B cell (primary cell): ENCODE results near the gene JUNB. TPM values are rescaled to one million over a fixed set of nuclear protein-coding genes. Genes with fewer than 3 reads are reported as not detected.
A peak's percentile ranks its signal among the peaks of the same experiment; 100 is the strongest.

ENCODE experiments used
- ATAC-seq: fragments of 200-7000 bp; cut with Tn5 transposase; one replicate; pipeline ENCODE4 v1.10.0; 2021; ENCODE audit warnings: low read depth, mild to moderate bottlenecking, moderate number of reproducible peaks, moderate library complexity
- CTCF ChIA-PET: fragments of 350-600 bp; sonication (Branson Sonifier 250); formaldehyde crosslinking; loops from one replicate; lab custom pipeline; 2021; ENCODE audit warnings: antibody characterized with exemption, inconsistent platforms; lab: Charles Lee
- POLR2A ChIA-PET: fragments of 350-600 bp; sonication (Branson Sonifier 250); formaldehyde crosslinking; loops from one replicate; lab custom pipeline; 2021; ENCODE audit warnings: antibody characterized with exemption; lab: Charles Lee
- DNase-seq: peaks from one replicate; pipeline ENCODE4 v3.0.0; 2013
- H2AFZ ChIP-seq: 2 replicates; pipeline ENCODE4 v1.6.1; 2012; ENCODE audit warnings: mild to moderate bottlenecking, low read depth, low read length; ENCODE audit not compliant: insufficient read depth, poor library complexity, severe bottlenecking
- H3K27ac ChIP-seq, 2 donors: 1 replicate in 1 of 2; 2 replicates in 1 of 2; pipeline ENCODE4 v1.5.1; 2012 to 2013; ENCODE audit warnings: low read length in 2 of 2, mild to moderate bottlenecking in 2 of 2, moderate library complexity in 1 of 2
- H3K27me3 ChIP-seq, 4 experiments: fragments of 200-600 bp in 1 of 4; sonication (generic) in 1 of 4; replicated peaks in 1 of 4; 1 replicate in 2 of 4; 2 replicates in 2 of 4; pipeline versions ENCODE4 v1.6.1 to v1.7.0; 2013 to 2016; ENCODE audit warnings: low read length in 3 of 4, mild to moderate bottlenecking in 2 of 4, mixed read lengths in 1 of 4, moderate library complexity in 1 of 4; ENCODE audit not compliant: insufficient read depth in 4 of 4, control insufficient read depth in 3 of 4; ENCODE audit errors: control extremely low read depth in 1 of 4
- H3K36me3 ChIP-seq, 2 experiments: replicated peaks in 1 of 2; 1 replicate in 1 of 2; 2 replicates in 1 of 2; pipeline versions ENCODE4 v1.6.1 to v1.7.1; 2013; ENCODE audit warnings: low read length in 1 of 2; ENCODE audit not compliant: insufficient read depth in 2 of 2, control insufficient read depth in 1 of 2; ENCODE audit errors: control extremely low read depth in 1 of 2, extremely low read depth in 1 of 2
- H3K4me1 ChIP-seq, 2 donors: fragments of 200-600 bp in 1 of 2; sonication (generic) in 1 of 2; 1 replicate in 1 of 2; 2 replicates in 1 of 2; pipeline versions ENCODE4 v1.5.1 to v1.6.1; 2013 to 2017; ENCODE audit warnings: low read length in 2 of 2; ENCODE audit not compliant: control insufficient read depth in 2 of 2, insufficient read depth in 2 of 2
- H3K4me2 ChIP-seq: replicated peaks from 2 replicates; pipeline ENCODE3; 2012; ENCODE audit warnings: mild to moderate bottlenecking, low read depth, low read length; ENCODE audit not compliant: poor library complexity, severe bottlenecking
- H3K4me3 ChIP-seq, 5 experiments: fragments of 200-600 bp in 1 of 5; sonication (generic) in 1 of 5; 1 replicate in 3 of 5; 2 replicates in 2 of 5; pipeline versions ENCODE4 v1.5.1 to v1.7.0; 2011 to 2016; ENCODE audit warnings: low read length in 4 of 5, mild to moderate bottlenecking in 4 of 5, low read depth in 2 of 5, control low read depth in 1 of 5, moderate library complexity in 1 of 5; ENCODE audit not compliant: insufficient read depth in 1 of 5; ENCODE audit errors: control extremely low read depth in 1 of 5, extremely low read depth in 1 of 5
- H3K79me2 ChIP-seq: fragments of 200-600 bp; sonication (generic); one replicate; pipeline ENCODE4 v1.6.0; 2016; ENCODE audit warnings: low read length; ENCODE audit not compliant: control insufficient read depth, insufficient read depth
- H3K9ac ChIP-seq: fragments of 200-600 bp; sonication (generic); 2 replicates; pipeline ENCODE4 v1.6.1; 2017; ENCODE audit warnings: mild to moderate bottlenecking, low read length, moderate library complexity
- H3K9me3 ChIP-seq, 3 donors: one replicate each; pipeline versions ENCODE4 v1.6.1 to v1.7.1; 2013; ENCODE audit warnings: low read length in 2 of 3; ENCODE audit not compliant: control insufficient read depth in 2 of 3, insufficient read depth in 1 of 3; ENCODE audit errors: control extremely low read depth in 1 of 3
- H4K20me1 ChIP-seq: 2 replicates; pipeline ENCODE4 v1.6.0; 2012; ENCODE audit warnings: mild to moderate bottlenecking, low read length; ENCODE audit not compliant: insufficient read depth, control insufficient read depth, poor library complexity, severe bottlenecking
- H3K27ac Mint-ChIP-seq: one replicate; pipeline ENCODE4 v1.8.0; 2021; ENCODE audit warnings: mixed read lengths
- H3K27me3 Mint-ChIP-seq: one replicate; pipeline ENCODE4 v1.8.0; 2021; ENCODE audit warnings: mixed read lengths
- H3K4me1 Mint-ChIP-seq: one replicate; pipeline ENCODE4 v1.8.0; 2021; ENCODE audit warnings: mixed read lengths
- H3K4me3 Mint-ChIP-seq: one replicate; pipeline ENCODE4 v1.8.0; 2021; ENCODE audit warnings: mixed read lengths
- H3K9me3 Mint-ChIP-seq: one replicate; pipeline ENCODE4 v1.8.0; 2022; ENCODE audit warnings: mixed read lengths; ENCODE audit not compliant: insufficient read depth
- EZH2 ChIP-seq: IDR thresholded peaks from 2 replicates; pipeline ENCODE4 v1.6.1; 2012; ENCODE audit warnings: borderline replicate concordance, low read depth, mild to moderate bottlenecking, moderate library complexity, low read length; ENCODE audit not compliant: insufficient read depth, poor library complexity, severe bottlenecking
- WGBS: methylation state at CpG from one replicate; pipeline ENCODE4 v1.1.5; 2013; ENCODE audit warnings: missing lambda C conversion rate; ENCODE audit not compliant: insufficient coverage; 5-methylcytosine and 5-hydroxymethylcytosine counted together
- intact Hi-C: fragments of 100-400 bp; cut with micrococcal nuclease; formaldehyde crosslinking; loops from one replicate; pipeline ENCODE4 v1.10.0; 2022
- polyA plus RNA-seq: library from polyadenylated mRNA; depleted of rRNA; stranded (reverse); fragments of >200 nt; gene quantifications from 2 replicates; pipeline ENCODE4 v1.2.3, GENCODE V29; 2012
- total RNA-seq, 2 donors: library from RNA; stranded (reverse); fragments of 120-200 nt in 1 of 2; gene quantifications; 1 replicate in 1 of 2; 2 replicates in 1 of 2; pipeline versions ENCODE4 v1.2.3 to v1.2.4, GENCODE V29; 2013 to 2022
- TF ChIP-seq, protein P1 (sequence below): fragments of 200-600 bp; IDR thresholded peaks from one replicate; pipeline ENCODE4 v1.8.0; 2022; ENCODE audit warnings: antibody characterized with exemption, mild to moderate bottlenecking

Gene JUNB
- total and polyA plus RNA-seq, 2 donors (not counting 1 experiment from before 2014, with no cell fraction given): 206 to 4,055 TPM

GRCh38 chr19:12828494-12828893 lies 37.2 kb downstream of the JUNB start:
- Mint-ChIP-seq H3K27ac (no peak overlapping the region), H3K27me3 (peaks cover 69% of the 10 kb centered on the region)
- H3K27ac ChIP-seq: no peak overlapping the region

GRCh38 chr19:12833418-12833737 lies 42.1 kb downstream of the JUNB start:
- CTCF ChIA-PET: no interaction called here
- Mint-ChIP-seq H3K4me3 (peak overlapping the region; percentile 69), H3K9me3 (no peaks in the 10 kb centered on the region), H3K27me3 (peaks cover 74% of the 10 kb centered on the region), H3K4me1 (peaks cover 33% of the 10 kb centered on the region), H3K27ac (peak overlapping the region; percentile 20)
- no peaks in the 10 kb centered on the region for H4K20me1 ChIP-seq
- no peak for ATAC-seq
- peaks cover 32 to 53% of the 10 kb centered on the region in 2 donors for H3K4me1 ChIP-seq
- H3K9me3 ChIP-seq: peaks cover 0 to 44% (median 7%) of the 10 kb centered on the region in 3 donors
- intact Hi-C loops: no loop called here
- POLR2A ChIA-PET: no interaction called here
- H3K4me2 ChIP-seq: peak overlapping the region; percentile 95
- H3K79me2 ChIP-seq: no peaks in the 10 kb centered on the region
- peak; percentile 27 for DNase-seq
- TF ChIP-seq, protein P1, sequence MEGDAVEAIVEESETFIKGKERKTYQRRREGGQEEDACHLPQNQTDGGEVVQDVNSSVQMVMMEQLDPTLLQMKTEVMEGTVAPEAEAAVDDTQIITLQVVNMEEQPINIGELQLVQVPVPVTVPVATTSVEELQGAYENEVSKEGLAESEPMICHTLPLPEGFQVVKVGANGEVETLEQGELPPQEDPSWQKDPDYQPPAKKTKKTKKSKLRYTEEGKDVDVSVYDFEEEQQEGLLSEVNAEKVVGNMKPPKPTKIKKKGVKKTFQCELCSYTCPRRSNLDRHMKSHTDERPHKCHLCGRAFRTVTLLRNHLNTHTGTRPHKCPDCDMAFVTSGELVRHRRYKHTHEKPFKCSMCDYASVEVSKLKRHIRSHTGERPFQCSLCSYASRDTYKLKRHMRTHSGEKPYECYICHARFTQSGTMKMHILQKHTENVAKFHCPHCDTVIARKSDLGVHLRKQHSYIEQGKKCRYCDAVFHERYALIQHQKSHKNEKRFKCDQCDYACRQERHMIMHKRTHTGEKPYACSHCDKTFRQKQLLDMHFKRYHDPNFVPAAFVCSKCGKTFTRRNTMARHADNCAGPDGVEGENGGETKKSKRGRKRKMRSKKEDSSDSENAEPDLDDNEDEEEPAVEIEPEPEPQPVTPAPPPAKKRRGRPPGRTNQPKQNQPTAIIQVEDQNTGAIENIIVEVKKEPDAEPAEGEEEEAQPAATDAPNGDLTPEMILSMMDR: no peak
- no peak for TF ChIP-seq EZH2
- H3K27me3 ChIP-seq: peaks cover 3 to 93% (median 70%) of the 10 kb centered on the region in 4 experiments
- no peaks in the 10 kb centered on the region for H3K36me3 ChIP-seq
- H3K4me3 ChIP-seq: peak overlapping the region in 1 of 5 experiments; percentile 21
- 6% methylated on average over 3 of the region's 5 CpGs for WGBS
- no peak overlapping the region for H2AFZ ChIP-seq
- H3K27ac ChIP-seq: no peak overlapping the region
- H3K9ac ChIP-seq: no peak overlapping the region

More at GRCh38 chr19:12828494-12828893, 37.2 kb downstream of the JUNB start:
- TF ChIP-seq, protein P1: no peak
- TF ChIP-seq EZH2: no peak
- Histone ChIP-seq H3K4me1 (peaks cover 24 to 36% of the 10 kb centered on the region in 2 donors), H3K4me2 (no peak overlapping the region), H4K20me1 (no peaks in the 10 kb centered on the region), H3K36me3 (no peaks in the 10 kb centered on the region), H3K9me3 (peaks cover 0 to 33% (median 0%) of the 10 kb centered on the region in 3 donors), H3K79me2 (no peaks in the 10 kb centered on the region), H3K27me3 (peaks cover 0 to 92% (median 58%) of the 10 kb centered on the region in 4 experiments), H2AFZ (no peak overlapping the region), H3K9ac (no peak overlapping the region), H3K4me3 (no peak overlapping the region)
- peaks cover 21% of the 10 kb centered on the region for H3K4me1 Mint-ChIP-seq
- no peak for DNase-seq
- ChIA-PET POLR2A (no interaction called here), CTCF (interaction anchor here (0.7 to 1.2 kb wide), 3 partner anchors 7 to 19 kb away, joined by 3 to 7 read pairs (median 3); no protein-coding TSS in a partner anchor)
- intact Hi-C loops: no loop called here
- no peaks in the 10 kb centered on the region for H3K9me3 Mint-ChIP-seq
- no peak overlapping the region for H3K4me3 Mint-ChIP-seq
- no peak for ATAC-seq
- 9% methylated on average over 23 of the region's 23 CpGs for WGBS
